Subcutaneous abdominal adipose tissue (tissue), 5 donors: ENCODE results near the gene DERL2.

ENCODE experiments used
- H3K27ac ChIP-seq: one replicate; pipeline ENCODE4 v1.7.0; 2013; ENCODE audit warnings: low read depth, mild to moderate bottlenecking, inconsistent platforms, low read length, moderate library complexity
- H3K27me3 ChIP-seq, 5 donors: one replicate each; pipeline ENCODE4 v1.7.0; 2013; ENCODE audit warnings: low read length in 5 of 5, inconsistent platforms in 1 of 5; ENCODE audit not compliant: control insufficient read depth in 5 of 5, insufficient read depth in 4 of 5
- H3K36me3 ChIP-seq, 5 donors: one replicate each; pipeline ENCODE4 v1.7.0; 2013; ENCODE audit warnings: low read length in 5 of 5; ENCODE audit not compliant: control insufficient read depth in 5 of 5, insufficient read depth in 5 of 5
- H3K4me1 ChIP-seq, 5 donors: one replicate each; pipeline ENCODE4 v1.7.0; 2013; ENCODE audit warnings: low read length in 5 of 5, mild to moderate bottlenecking in 3 of 5, moderate library complexity in 1 of 5; ENCODE audit not compliant: control insufficient read depth in 5 of 5, insufficient read depth in 5 of 5
- H3K4me3 ChIP-seq, 5 donors: one replicate each; pipeline ENCODE4 v1.7.0; 2013; ENCODE audit warnings: low read length in 5 of 5, low read depth in 1 of 5
- H3K9ac ChIP-seq, 5 donors: one replicate each; pipeline ENCODE4 v1.7.0; 2013; ENCODE audit warnings: low read length in 5 of 5, mild to moderate bottlenecking in 4 of 5, moderate library complexity in 3 of 5
- H3K9me3 ChIP-seq, 5 donors: one replicate each; pipeline ENCODE4 v1.7.0; 2013; ENCODE audit warnings: low read length in 5 of 5; ENCODE audit not compliant: control insufficient read depth in 5 of 5
- donor health status: healthy.
- donor health status: healthy.
- donor health status: healthy.
- donor health status: healthy.
- donor health status: healthy.

Gene DERL2

GRCh38 chr17:5501685-5502084, 15.7 kb upstream of the DERL2 start:
- H3K36me3 ChIP-seq, result peaks cover 8 to 44% (median 26%) of the 10 kb centered on the region in 5 donors
- H3K4me1 ChIP-seq, result peaks cover 0 to 19% (median 10%) of the 10 kb centered on the region in 5 donors
- peaks cover 2 to 9% (median 3%) of the 10 kb centered on the region in 5 donors for H3K27me3 ChIP-seq
- H3K4me3 ChIP-seq, result no peak overlapping the region
- no peaks in the 10 kb centered on the region for H3K9me3 ChIP-seq
- H3K27ac ChIP-seq, result no peak overlapping the region
- H3K9ac ChIP-seq, result no peak overlapping the region

- H3K4me3 ChIP-seq, result peak overlapping the region in 4 of 5 donors; percentile 42 to 56 (median 50)
- peaks cover 8 to 44% (median 26%) of the 10 kb centered on the region in 5 donors for H3K36me3 ChIP-seq
- no peak overlapping the region for H3K27ac ChIP-seq
- H3K4me1 ChIP-seq, result peaks cover 0 to 19% (median 10%) of the 10 kb centered on the region in 5 donors
- peaks cover 2 to 9% (median 3%) of the 10 kb centered on the region in 5 donors for H3K27me3 ChIP-seq
- H3K9ac ChIP-seq, result no peak overlapping the region
- no peaks in the 10 kb centered on the region for H3K9me3 ChIP-seq
These were observed 14.8 kb upstream of the DERL2 start for GRCh38 chr17:5500589-5501391.

- Histone ChIP-seq H3K36me3 (peaks cover 8 to 38% (median 21%) of the 10 kb centered on the region in 5 donors), H3K27me3 (peaks cover 2 to 9% (median 3%) of the 10 kb centered on the region in 5 donors), H3K9ac (no peak overlapping the region), H3K4me3 (peak overlapping the region in 4 of 5 donors; percentile 22 to 56 (median 50)), H3K9me3 (no peaks in the 10 kb centered on the region), H3K27ac (no peak overlapping the region), H3K4me1 (peaks cover 0 to 19% (median 10%) of the 10 kb centered on the region in 5 donors)
These were observed 14.2 kb upstream of the DERL2 start for GRCh38 chr17:5500247-5500588.

GRCh38 chr17:5499476-5500231, 13.7 kb upstream of the DERL2 start:
- Histone ChIP-seq H3K4me1 (peaks cover 0 to 19% (median 10%) of the 10 kb centered on the region in 5 donors), H3K27me3 (peaks cover 2 to 9% (median 3%) of the 10 kb centered on the region in 5 donors), H3K36me3 (peaks cover 8 to 34% (median 19%) of the 10 kb centered on the region in 5 donors), H3K4me3 (peak overlapping the region in 2 of 5 donors; percentile 22 to 56), H3K27ac (no peak overlapping the region), H3K9me3 (no peaks in the 10 kb centered on the region), H3K9ac (no peak overlapping the region)

DNA sequence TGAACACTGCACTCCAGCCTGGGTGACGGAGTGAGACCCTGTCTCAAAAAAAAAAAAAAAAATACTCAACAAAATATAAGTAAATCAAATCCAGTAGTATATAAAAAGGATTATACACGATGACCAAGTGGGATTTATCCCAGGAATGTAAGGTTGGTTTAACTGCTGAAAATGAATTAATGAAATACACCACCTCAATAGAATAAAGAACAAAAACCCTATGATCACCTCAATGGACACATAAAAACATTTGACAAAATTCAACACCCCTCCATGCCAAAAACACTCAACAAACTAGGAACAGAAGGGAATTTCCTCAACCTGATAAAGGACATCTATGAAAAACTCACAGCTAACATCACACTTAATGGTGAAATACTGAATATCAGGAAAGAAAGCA, 7.0 kb upstream of the DERL2 start:
- Histone ChIP-seq H3K9ac (no peak overlapping the region), H3K36me3 (peaks cover 13 to 22% (median 14%) of the 10 kb centered on the region in 5 donors), H3K4me1 (peaks cover 0 to under 1% (median 0%) of the 10 kb centered on the region in 5 donors), H3K9me3 (no peaks in the 10 kb centered on the region), H3K4me3 (no peak overlapping the region), H3K27ac (no peak overlapping the region), H3K27me3 (no peaks in the 10 kb centered on the region)

DNA sequence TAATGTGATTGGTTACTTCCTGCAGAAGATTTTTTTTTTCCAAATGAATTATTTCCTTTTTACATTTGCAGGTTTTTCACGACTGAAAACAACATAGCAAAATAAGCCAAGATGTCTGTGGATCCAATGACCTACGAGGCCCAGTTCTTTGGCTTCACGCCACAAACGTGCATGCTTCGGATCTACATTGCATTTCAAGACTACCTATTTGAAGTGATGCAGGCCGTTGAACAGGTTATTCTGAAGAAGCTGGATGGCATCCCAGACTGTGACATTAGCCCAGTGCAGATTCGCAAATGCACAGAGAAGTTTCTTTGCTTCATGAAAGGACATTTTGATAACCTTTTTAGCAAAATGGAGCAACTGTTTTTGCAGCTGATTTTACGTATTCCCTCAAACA, 2.8 kb upstream of the DERL2 start:
- peaks cover 17 to 27% (median 20%) of the 10 kb centered on the region in 5 donors for H3K36me3 ChIP-seq
- no peaks in the 10 kb centered on the region for H3K9me3 ChIP-seq
- no peak overlapping the region for H3K9ac ChIP-seq
- H3K27ac ChIP-seq, result no peak overlapping the region
- no peaks in the 10 kb centered on the region for H3K27me3 ChIP-seq
- peaks cover 3 to 28% (median 25%) of the 10 kb centered on the region in 5 donors for H3K4me1 ChIP-seq
- H3K4me3 ChIP-seq, result no peak overlapping the region

GRCh38 chr17:5486206-5487124, 487 bp upstream of the DERL2 start, which contains the start of gene MIS12:
Gene MIS12 (plus strand): TSS chr17:5486566. CDS start chr17:5488863, 2,297 bp downstream.
- peak within 1 kb of the TSS; percentile 90 to 99 (median 96) for H3K4me3 ChIP-seq
- peak within 1 kb of the TSS; percentile 76 to 96 (median 95) for H3K9ac ChIP-seq
- H3K27ac ChIP-seq, result peak within 1 kb of the TSS; percentile 96
- no peaks in the 10 kb centered on the region for H3K27me3 ChIP-seq
- peaks cover 30 to 44% (median 35%) of the 10 kb centered on the region in 5 donors for H3K36me3 ChIP-seq
- peaks cover 3 to 28% (median 25%) of the 10 kb centered on the region in 5 donors for H3K4me1 ChIP-seq
- no peaks in the 10 kb centered on the region for H3K9me3 ChIP-seq

DNA sequence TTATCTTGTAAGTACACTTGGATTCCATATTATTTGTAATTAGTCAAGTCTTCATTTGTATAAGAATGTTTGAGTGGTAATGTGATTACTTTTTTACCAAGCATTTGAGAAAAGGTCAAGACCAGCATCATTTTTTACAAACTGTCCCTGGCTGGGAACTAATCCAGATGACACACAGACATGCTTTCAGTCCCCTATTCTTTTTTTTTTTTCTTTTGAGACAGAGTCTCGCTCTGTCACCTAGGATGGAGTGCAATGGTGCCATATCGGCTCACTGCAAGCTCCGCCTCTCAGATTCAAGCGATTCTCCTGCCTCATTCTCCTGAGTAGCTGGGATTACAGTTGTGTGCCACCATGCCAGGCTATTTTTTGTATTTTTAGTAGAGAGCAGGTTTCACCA, 4.5 kb downstream of the DERL2 start:
- Histone ChIP-seq H3K4me1 (peaks cover 0 to 16% (median 12%) of the 10 kb centered on the region in 5 donors), H3K36me3 (peaks cover 56 to 74% (median 66%) of the 10 kb centered on the region in 5 donors), H3K27ac (no peak overlapping the region), H3K9me3 (no peaks in the 10 kb centered on the region), H3K27me3 (no peaks in the 10 kb centered on the region), H3K4me3 (no peak overlapping the region), H3K9ac (no peak overlapping the region)

DNA sequence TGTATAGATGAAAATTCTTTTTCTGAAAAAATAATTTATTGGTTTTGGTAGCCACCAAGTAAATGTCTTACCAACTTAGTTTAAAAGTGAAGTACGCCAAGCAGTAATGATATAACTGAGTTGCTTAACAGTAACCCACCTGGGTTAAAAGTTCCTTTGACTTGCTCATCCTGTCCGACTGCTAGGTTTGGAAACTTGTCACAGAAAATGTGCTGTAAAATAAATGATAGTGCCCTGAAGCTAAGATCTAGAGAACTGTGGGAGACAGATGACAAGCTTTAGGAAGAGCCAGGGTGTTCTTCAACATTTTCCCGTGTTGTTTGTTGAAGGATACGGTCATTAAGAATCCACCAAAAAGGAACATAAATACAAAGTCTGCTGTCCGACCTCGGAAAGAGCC, 5.0 kb downstream of the DERL2 start:
- Histone ChIP-seq H3K9me3 (no peaks in the 10 kb centered on the region), H3K27me3 (no peaks in the 10 kb centered on the region), H3K4me3 (no peak overlapping the region), H3K36me3 (peaks cover 57 to 74% (median 68%) of the 10 kb centered on the region in 5 donors), H3K27ac (no peak overlapping the region), H3K9ac (no peak overlapping the region), H3K4me1 (peaks cover 0 to 16% (median 12%) of the 10 kb centered on the region in 5 donors)
